ENCODE measurements around the gene CHST5. TPM values are rescaled to one million over a fixed set of nuclear protein-coding genes. Genes with fewer than 3 reads are reported as not detected.
"Not testable (repeated sequence)": the region's sequence is repeated elsewhere in the genome, so short reads cannot be mapped to it uniquely, and the experiment has no call there.

CHST5 gene
- total RNA-seq, 1 donor from 2014 or later: 0.07 TPM

GRCh38 chr16:75514296-75514695 lies 21.6 kb downstream of the CHST5 start:
- no peak overlapping the region for H3K4me3 Mint-ChIP-seq (ENCODE audit: unreplicated experiment)
- no peak overlapping the region for H3K27ac Mint-ChIP-seq (ENCODE audit: unreplicated experiment)
- H3K4me1 Mint-ChIP-seq (ENCODE audit: low read depth): peaks cover 15% of the 10 kb centered on the region
- TF ChIP-seq CTCF (IDR thresholded peaks at IDR 0.05): no peak
- no peaks in the 10 kb centered on the region for H3K9me3 Mint-ChIP-seq (ENCODE audit: low read depth)
- no peaks in the 10 kb centered on the region for H3K27me3 Mint-ChIP-seq (ENCODE audit: low read depth)
- no peaks in the 10 kb centered on the region for H3K36me3 Mint-ChIP-seq (ENCODE audit: low read depth)
- no peak for DNase-seq (ENCODE audit: low spot score)

GRCh38 chr16:75506574-75506973 lies 29.3 kb downstream of the CHST5 start:
- H3K36me3 Mint-ChIP-seq (ENCODE audit: low read depth): no peaks in the 10 kb centered on the region
- no peaks in the 10 kb centered on the region for H3K9me3 Mint-ChIP-seq (ENCODE audit: low read depth)
- no peak for DNase-seq (ENCODE audit: low spot score)
- H3K27ac Mint-ChIP-seq (ENCODE audit: unreplicated experiment): peak overlapping the region; percentile 66
- peaks cover 24% of the 10 kb centered on the region for H3K4me1 Mint-ChIP-seq (ENCODE audit: low read depth)
- H3K27me3 Mint-ChIP-seq (ENCODE audit: low read depth): no peaks in the 10 kb centered on the region
- TF ChIP-seq CTCF (IDR thresholded peaks at IDR 0.05): no peak
- H3K4me3 Mint-ChIP-seq (ENCODE audit: unreplicated experiment): peak overlapping the region; percentile 7

- Mint-ChIP-seq H3K9me3 (ENCODE audit: low read depth) (no peaks in the 10 kb centered on the region), H3K36me3 (ENCODE audit: low read depth) (no peaks in the 10 kb centered on the region), H3K27me3 (ENCODE audit: low read depth) (no peaks in the 10 kb centered on the region), H3K4me3 (ENCODE audit: unreplicated experiment) (no peak overlapping the region), H3K27ac (ENCODE audit: unreplicated experiment) (peak overlapping the region; percentile 66), H3K4me1 (ENCODE audit: low read depth) (peaks cover 26% of the 10 kb centered on the region)
- TF ChIP-seq CTCF (IDR thresholded peaks at IDR 0.05): no peak
- DNase-seq (ENCODE audit: low spot score): no peak
Measured at GRCh38 chr16:75506107-75506506, 29.8 kb downstream of the CHST5 start.

DNA sequence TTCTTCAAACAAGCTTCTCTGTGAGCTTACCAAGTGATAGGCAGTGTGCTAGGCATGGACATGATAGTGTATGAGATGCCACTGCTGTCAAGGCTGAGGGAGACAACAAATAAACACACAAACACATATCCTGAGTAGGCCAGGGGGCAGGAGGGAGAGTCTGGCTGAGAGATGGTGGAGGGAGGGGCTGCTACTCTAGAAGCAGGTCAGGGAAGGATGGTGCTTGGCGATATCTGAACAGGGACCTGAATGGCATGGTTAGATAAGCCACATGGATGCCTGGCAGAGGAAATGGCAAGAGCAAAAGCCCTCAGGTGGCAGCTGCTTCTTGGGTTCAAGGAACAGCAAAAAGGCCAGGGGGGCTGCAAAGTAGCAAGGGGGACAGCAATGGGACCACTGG lies 32.1 kb downstream of the CHST5 start:
- no peak overlapping the region for H3K27ac Mint-ChIP-seq (ENCODE audit: unreplicated experiment)
- no peaks in the 10 kb centered on the region for H3K27me3 Mint-ChIP-seq (ENCODE audit: low read depth)
- no peak for DNase-seq (ENCODE audit: low spot score)
- H3K9me3 Mint-ChIP-seq (ENCODE audit: low read depth): no peaks in the 10 kb centered on the region
- H3K4me3 Mint-ChIP-seq (ENCODE audit: unreplicated experiment): no peak overlapping the region
- H3K4me1 Mint-ChIP-seq (ENCODE audit: low read depth): peaks cover 25% of the 10 kb centered on the region
- TF ChIP-seq CTCF (IDR thresholded peaks at IDR 0.05): no peak
- H3K36me3 Mint-ChIP-seq (ENCODE audit: low read depth): no peaks in the 10 kb centered on the region

GRCh38 chr16:75502916-75503605 lies 32.8 kb downstream of the CHST5 start:
- Mint-ChIP-seq H3K9me3 (ENCODE audit: low read depth) (no peaks in the 10 kb centered on the region), H3K27me3 (ENCODE audit: low read depth) (no peaks in the 10 kb centered on the region), H3K4me3 (ENCODE audit: unreplicated experiment) (no peak overlapping the region), H3K4me1 (ENCODE audit: low read depth) (peaks cover 32% of the 10 kb centered on the region), H3K36me3 (ENCODE audit: low read depth) (no peaks in the 10 kb centered on the region), H3K27ac (ENCODE audit: unreplicated experiment) (no peak overlapping the region)
- no peak for TF ChIP-seq CTCF (IDR thresholded peaks at IDR 0.05)
- no peak for DNase-seq (ENCODE audit: low spot score)

DNA sequence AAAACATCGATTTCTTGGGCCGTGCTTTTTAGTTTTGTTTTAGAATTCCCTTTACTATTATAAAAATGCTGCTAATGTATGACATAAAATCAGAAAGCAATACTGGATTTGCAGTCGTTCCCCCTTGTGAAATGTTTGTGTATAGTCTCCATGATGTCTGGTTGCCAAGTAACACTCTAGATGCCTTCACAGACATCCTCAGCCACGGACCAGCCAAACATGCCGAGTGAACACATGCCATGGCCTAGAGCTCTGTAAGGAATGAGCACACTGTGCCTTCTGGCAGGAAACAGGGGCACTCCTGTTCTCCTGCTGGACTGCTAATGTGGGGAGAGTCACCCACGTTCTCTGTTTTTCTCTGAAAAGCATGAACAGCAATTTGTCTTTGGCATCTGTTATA lies 34.1 kb downstream of the CHST5 start:
- not testable (repeated sequence) for DNase-seq (ENCODE audit: low spot score); H3K36me3 Mint-ChIP-seq (ENCODE audit: low read depth); H3K4me3 Mint-ChIP-seq (ENCODE audit: unreplicated experiment); H3K27me3 Mint-ChIP-seq (ENCODE audit: low read depth); H3K9me3 Mint-ChIP-seq (ENCODE audit: low read depth)
- peak overlapping the region; percentile 66 for H3K27ac Mint-ChIP-seq (ENCODE audit: unreplicated experiment)
- peaks cover 31% of the 10 kb centered on the region for H3K4me1 Mint-ChIP-seq (ENCODE audit: low read depth)
